GM21381 (cell line): Measurements from ENCODE around the gene MRNIP.

ENCODE experiments used
- ATAC-seq: cut with Tn5 transposase; IDR thresholded peaks from one replicate; pipeline ENCODE4 v1.9.1; 2021; ENCODE audit warnings: mild to moderate bottlenecking, moderate library complexity; ENCODE audit not compliant: unreplicated experiment

Gene MRNIP, protein sequence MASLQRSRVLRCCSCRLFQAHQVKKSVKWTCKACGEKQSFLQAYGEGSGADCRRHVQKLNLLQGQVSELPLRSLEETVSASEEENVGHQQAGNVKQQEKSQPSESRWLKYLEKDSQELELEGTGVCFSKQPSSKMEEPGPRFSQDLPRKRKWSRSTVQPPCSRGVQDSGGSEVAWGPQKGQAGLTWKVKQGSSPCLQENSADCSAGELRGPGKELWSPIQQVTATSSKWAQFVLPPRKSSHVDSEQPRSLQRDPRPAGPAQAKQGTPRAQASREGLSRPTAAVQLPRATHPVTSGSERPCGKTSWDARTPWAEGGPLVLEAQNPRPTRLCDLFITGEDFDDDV

DNA sequence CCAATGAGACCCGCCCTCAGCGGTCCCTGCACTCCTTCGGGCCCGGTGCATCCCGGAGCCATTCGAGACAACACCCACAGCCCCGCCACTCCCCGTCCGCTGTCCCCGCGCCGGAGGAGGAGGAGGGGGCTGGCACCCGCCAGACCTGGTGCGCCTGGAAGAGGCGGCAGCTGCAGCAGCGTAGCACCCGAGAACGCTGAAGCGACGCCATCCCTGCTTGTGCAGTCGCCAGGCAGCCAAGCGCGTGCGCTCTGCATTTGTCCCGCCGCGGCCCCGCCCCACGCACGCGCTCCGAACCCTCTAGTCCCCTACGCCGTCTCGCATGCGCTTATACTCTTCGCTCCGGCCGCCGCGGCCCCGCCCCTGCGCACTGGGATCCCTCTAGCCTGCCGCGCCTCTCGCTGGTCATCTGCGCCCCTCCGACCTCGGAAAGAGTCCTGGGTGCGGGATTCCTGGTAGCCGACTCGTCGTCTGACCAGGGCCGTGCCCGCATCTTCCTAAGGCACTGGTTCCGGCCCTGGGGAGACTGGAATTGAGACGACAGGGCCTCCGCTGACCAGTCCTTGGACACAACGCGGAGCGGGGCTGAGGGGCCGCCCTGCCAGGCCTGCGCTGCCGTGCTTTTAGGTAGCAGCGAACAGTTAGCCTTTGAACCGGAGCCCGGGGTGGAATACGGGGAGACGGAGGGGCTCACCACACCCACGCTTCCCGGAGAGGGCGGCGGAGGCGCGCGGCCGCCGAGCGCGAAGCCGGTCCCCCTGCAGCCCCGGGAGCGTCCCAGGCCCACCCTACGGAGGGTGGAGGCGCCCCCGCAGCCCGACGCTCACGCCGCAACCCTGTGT lies at the start of gene MRNIP:
Gene MRNIP (minus strand): TSS at position 232 of the 842 bp plus-strand sequence. CDS start 21 bp downstream, at position 211.
- ATAC-seq = peak; percentile 96

DNA sequence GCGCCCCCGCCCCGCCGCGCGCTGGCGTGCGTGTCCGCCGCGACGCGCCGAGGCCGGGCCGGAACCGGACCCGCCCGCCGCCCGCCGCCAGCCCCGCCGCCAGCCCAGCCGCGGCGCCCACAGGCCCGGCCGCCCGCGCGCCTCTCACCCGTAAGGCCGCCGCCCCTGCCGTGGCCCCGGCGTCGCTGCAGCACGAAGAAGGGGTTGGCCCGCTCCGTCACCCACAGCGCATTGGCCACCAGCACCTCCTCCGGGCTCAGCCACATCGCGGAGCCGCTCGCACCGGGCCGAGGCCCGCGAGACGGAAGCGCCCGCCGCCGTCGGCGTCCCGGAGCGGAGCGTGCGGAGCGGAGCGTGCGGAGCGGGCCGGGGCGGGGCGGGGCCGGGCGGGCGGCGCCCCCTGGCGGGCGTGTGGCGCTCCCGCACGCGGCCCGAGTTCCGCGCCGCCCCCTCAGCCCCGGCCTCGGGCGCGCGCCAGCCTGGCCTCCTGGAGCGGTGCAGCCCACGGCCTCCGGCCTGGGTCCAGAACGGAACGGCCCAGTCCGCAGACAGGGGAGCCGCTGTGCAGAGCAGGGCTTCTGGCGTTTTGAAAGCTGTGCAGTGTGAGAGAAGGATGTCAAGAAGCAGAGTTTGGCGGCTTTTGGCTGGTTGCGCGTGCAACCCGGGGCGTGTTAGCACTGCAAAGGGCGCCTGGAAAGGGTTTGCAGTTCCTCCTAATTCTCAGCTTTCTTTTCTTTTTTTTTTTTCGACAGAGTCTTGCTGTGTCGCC lies 49.1 kb upstream of the MRNIP start, which contains the start of gene TBC1D9B:
Gene TBC1D9B (minus strand): TSS at position 342 of the 769 bp plus-strand sequence. CDS start 76 bp downstream, at position 266.
- peak; percentile 90 for ATAC-seq

- ATAC-seq = no peak
Measured at GRCh38 chr5:179906795-179907555, 48.4 kb upstream of the MRNIP start.

- ATAC-seq = no peak
Measured at GRCh38 chr5:179906294-179906794, 47.7 kb upstream of the MRNIP start.

GRCh38 chr5:179905161-179905560 lies 46.5 kb upstream of the MRNIP start:
- ATAC-seq = no peak

DNA sequence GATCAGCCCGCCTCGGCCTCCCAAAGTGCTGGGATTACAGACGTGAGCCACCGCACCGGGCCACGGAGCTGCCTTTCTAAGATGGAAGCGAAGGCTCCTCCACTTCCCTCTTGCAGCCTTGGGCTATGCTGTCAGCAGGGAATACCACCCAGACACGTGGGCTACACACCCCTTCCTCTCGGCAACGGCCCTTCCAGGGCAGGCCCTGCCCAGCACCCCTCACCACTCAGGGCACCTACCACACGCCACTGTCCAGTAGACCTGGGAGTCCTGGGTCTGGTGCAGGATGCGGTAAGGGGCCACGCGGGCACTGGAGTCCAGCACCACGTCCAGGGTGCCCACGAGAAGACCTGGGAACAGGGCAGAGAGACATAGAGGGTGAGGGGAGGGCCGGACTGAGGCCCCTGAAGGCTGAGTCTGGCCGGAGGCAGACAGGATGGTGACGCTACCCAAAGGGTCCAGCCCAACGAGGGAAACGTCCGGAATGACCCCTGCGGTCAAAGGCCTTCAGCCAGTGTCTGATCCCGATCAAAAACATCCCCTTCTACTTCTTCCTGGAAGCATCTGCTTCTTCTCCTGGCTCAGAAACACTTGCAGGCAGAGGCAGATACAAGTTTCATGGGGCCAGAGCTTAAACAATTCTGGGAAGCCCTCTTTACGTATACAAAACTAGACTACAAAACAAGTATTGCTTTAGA lies 46.0 kb upstream of the MRNIP start:
- ATAC-seq = no peak

DNA sequence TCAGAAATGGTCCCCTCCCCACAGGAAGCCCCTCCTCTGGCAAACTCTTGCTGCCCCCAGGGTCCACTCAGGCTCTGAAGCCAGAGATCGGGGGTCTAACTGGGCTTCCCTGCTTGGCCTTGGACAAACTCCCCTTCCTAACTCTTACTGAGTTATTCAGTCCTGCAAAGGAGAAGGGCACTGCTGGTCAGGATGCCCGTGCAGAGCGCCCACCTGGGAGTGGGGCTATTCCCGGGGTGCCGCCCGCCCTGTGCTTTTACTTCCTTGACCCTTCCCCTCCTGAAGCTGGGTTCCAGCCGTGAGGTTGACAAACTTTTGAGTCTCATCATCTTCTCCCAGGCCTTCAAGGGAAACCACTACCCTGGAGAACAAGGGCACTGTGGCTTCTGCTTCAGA lies 44.1 kb upstream of the MRNIP start:
- ATAC-seq = no peak

GRCh38 chr5:179901915-179902762 lies 43.5 kb upstream of the MRNIP start:
- no peak for ATAC-seq

DNA sequence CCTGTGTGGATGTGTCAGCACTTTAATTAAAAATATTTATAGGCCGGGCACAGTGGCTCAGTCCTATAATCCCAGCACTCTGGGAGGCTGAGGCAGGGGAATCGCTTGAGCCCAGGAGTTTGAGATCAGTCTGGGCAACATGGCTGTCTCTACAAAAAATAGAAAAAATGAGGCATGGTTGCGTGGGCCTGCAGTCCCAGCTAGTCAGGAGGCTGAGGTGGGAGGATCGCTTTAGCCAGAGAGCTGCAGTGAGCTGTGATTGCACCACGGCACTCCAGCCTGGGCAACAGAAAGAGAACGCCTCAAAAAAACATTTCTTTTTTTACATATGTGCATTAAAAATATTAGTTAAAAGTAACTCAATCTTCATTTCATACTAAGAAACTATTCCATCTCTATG lies 42.8 kb upstream of the MRNIP start:
- no peak for ATAC-seq

DNA sequence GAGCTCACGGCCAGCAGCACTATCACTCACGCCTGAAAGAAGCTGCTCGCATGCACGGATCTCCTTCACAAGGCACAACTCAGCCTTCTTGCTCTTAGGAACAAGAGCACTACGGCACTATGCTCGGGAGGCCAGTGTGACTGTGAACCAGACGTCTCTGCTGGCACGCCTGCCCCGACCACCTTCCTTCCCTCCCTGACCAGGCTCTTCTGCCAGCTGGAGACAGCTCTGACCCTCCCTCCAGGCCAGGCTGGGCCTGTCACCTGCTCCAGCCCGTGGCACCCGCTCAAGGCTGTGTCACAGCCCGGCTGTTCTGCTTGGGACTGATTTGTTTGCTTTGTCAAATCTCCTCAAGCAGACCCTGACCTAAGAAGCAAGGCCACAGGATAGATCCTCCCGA lies 42.1 kb upstream of the MRNIP start:
- ATAC-seq = no peak

GRCh38 chr5:179900206-179900605 lies 41.6 kb upstream of the MRNIP start:
- ATAC-seq = no peak

- no peak for ATAC-seq
Measured at GRCh38 chr5:179895861-179896260, 37.2 kb upstream of the MRNIP start.

DNA sequence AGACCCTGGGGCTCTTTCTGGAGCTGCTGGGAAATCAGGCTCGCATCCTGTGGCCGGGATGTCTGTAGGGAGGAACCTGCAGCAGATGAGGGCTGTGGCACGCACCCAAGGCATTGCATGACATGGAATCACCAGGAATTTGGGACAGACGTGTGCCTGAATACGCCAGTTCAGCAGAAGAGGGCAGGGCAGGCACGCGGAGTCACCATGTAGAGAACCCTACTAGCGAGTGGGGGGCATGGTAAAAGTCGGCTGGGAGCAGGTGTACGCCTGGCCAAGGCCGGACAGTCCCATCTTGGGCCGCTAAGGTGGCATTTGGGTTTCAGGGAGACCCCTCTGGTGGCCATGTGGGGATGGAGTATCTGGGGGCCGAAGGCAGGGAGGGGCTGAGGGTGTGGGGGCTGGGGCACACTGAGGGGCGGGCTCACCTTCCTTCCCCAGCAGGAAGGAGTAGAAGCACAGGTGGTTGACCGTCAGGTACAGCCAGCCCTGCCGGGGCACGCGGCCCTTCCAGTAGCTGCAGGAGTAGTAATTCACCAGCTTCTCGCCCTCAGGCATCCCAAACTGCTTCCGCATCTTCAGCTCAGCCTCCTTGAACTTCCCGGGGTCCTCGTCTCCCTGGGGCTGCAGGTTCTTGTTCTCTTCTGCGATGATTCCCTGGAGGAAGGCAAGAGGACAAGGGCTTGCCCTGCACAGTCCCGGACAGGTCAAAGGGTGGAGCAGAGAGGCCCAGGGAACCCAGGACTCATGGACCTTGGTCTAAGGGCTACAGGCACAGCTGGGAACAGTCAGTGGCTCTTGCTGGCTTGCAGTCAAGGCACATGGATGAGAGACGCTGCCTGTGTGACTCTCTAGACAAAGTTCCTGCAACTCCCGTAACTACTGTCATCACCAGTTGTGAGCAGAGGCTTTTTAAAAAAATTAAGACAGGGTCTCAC lies 35.6 kb upstream of the MRNIP start:
- no peak for ATAC-seq

GRCh38 chr5:179893076-179893957 lies 34.7 kb upstream of the MRNIP start:
- ATAC-seq = no peak

DNA sequence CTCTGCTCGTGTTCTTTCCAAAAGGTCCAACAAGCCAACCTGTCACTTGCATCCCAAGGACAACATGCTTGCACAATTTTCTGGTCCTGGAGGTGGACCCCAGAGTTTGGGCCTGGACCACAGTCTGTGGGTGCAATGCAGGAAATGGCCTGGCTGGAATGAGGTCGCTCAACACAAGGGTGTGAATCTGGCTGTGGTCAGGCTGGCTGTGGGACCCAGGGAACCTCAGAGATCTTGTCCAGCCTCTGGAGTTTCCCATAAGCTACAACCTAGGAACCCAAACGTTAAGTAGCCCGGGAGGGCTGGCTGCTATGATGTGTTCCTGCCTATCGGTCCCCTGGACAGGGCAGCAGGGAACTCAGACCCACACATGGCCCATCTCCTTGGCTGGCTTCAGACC lies 33.6 kb upstream of the MRNIP start:
- no peak for ATAC-seq

DNA sequence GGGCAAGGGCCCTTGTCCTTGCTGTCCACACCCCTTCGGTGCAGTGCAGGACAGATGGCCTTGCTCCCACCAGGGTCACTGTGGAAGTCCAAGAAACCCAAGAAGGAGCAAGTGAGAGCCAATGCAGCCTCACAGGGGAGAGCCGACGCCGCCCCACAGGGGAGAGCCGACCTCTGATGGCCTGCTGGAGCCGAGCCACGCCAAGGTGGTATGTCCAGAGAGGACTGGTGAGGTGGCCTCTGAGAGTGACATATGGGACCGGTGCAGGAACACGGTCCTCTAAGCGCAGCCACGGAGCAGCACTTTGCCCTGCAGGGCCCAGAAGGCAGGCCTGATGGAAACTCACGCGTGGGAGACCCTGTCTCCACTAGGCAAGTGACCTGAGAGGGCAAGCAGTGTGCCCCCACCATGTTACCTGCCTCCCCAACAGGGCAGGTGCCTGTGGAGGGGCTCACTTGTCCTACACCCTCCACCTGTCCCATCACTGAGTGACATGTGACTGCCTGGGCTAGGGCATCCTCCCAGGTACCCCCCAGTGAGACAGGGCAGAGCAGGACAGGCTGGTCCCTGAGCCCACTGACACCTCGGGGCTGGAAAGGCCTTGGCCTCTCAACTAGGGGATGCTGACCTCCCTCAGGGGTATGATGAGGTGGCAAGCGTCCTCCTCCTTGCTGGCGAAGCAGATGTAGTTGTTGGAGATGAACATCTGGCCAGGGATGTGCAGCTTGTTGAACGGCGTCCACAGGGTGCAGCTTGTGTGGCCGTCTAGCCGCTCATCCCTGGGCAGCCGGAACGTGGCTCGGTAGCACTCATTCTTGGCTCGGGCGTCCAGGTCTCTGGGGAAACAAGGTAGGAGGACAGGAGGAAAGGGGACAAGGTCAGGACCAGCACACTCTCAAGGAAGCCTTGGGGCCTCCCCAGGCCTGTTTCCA lies 32.4 kb upstream of the MRNIP start:
- no peak for ATAC-seq
